ENCODE measurements around the gene OR12D2.

- TF ChIP-seq POLR2A (IDR thresholded peaks at IDR 0.05; ENCODE audit: low read depth): no peak
- no peak for TF ChIP-seq CTCF (IDR thresholded peaks at IDR 0.05)
- TF ChIP-seq POLR2AphosphoS5 (IDR thresholded peaks at IDR 0.05): no peak
- TF ChIP-seq EP300 (IDR thresholded peaks at IDR 0.05): no peak
Measured at GRCh38 chr6:29426654-29427053, 31.2 kb downstream of the OR12D2 start.

Data from esophagus muscularis mucosa (tissue), 4 donors.